ENCODE data around the gene EXOC3L2.
"Not testable (repeated sequence)": the region's sequence is repeated elsewhere in the genome, so short reads cannot be mapped to it uniquely, and the experiment has no call there.

The EXOC3L2 gene

GRCh38 chr19:45243144-45243732, 2.0 kb downstream of the EXOC3L2 start:
- no peak overlapping the region for H3K4me3 ChIP-seq (ENCODE audit: low read depth, low read length)
- no peak for TF ChIP-seq CTCF (IDR thresholded peaks at IDR 0.05; ENCODE audit: borderline replicate concordance, insufficient read depth, low read depth, low read length)

GRCh38 chr19:45238556-45238955, 6.7 kb downstream of the EXOC3L2 start:
- no peak overlapping the region for H3K4me3 ChIP-seq (ENCODE audit: low read depth, low read length)
- no peak for TF ChIP-seq CTCF (IDR thresholded peaks at IDR 0.05; ENCODE audit: borderline replicate concordance, insufficient read depth, low read depth, low read length)

- no peak for TF ChIP-seq CTCF (IDR thresholded peaks at IDR 0.05; ENCODE audit: borderline replicate concordance, insufficient read depth, low read depth, low read length)
- H3K4me3 ChIP-seq (ENCODE audit: low read depth, low read length) = no peak overlapping the region
Measured at GRCh38 chr19:45235485-45235884, 9.7 kb downstream of the EXOC3L2 start.

GRCh38 chr19:45234089-45234869, 10.9 kb downstream of the EXOC3L2 start:
- no peak for TF ChIP-seq CTCF (IDR thresholded peaks at IDR 0.05; ENCODE audit: borderline replicate concordance, insufficient read depth, low read depth, low read length)
- H3K4me3 ChIP-seq (ENCODE audit: low read depth, low read length) = no peak overlapping the region

GRCh38 chr19:45231891-45232290, 13.3 kb downstream of the EXOC3L2 start:
- no peak for TF ChIP-seq CTCF (IDR thresholded peaks at IDR 0.05; ENCODE audit: borderline replicate concordance, insufficient read depth, low read depth, low read length)
- no peak overlapping the region for H3K4me3 ChIP-seq (ENCODE audit: low read depth, low read length)

GRCh38 chr19:45229056-45229455, 16.2 kb downstream of the EXOC3L2 start:
- H3K4me3 ChIP-seq (ENCODE audit: low read depth, low read length) = not testable (repeated sequence)

GRCh38 chr19:45224645-45225044, 20.6 kb downstream of the EXOC3L2 start:
- no peak overlapping the region for H3K4me3 ChIP-seq (ENCODE audit: low read depth, low read length)
- TF ChIP-seq CTCF (IDR thresholded peaks at IDR 0.05; ENCODE audit: borderline replicate concordance, insufficient read depth, low read depth, low read length) = no peak

All from GM12875 (cell line).